HCT116 (cell line): Measurements from ENCODE around the gene SASS6.

Experiments used
- CEBPB ChIP-seq: IDR thresholded peaks from 2 replicates; pipeline ENCODE4 v1.6.1; 2012; ENCODE audit warnings: low read depth
- CTCF ChIP-seq, 3 experiments: fragments of 200-600 bp in 1 of 3; sonication (generic) in 1 of 3; IDR thresholded peaks in 2 of 3; conservative IDR thresholded peaks in 1 of 3; 2 replicates each; pipeline ENCODE4 v1.5.1; 2012 to 2017; ENCODE audit warnings: low read depth in 2 of 3, low read length in 2 of 3, antibody characterized with exemption in 1 of 3, borderline replicate concordance in 1 of 3, control low read depth in 1 of 3, mild to moderate bottlenecking in 1 of 3, mixed read lengths in 1 of 3, mixed run types in 1 of 3, moderate library complexity in 1 of 3; ENCODE audit not compliant: insufficient read depth in 1 of 3
- ELF1 ChIP-seq: IDR thresholded peaks from 2 replicates; pipeline ENCODE4 v1.6.1; 2012; ENCODE audit warnings: low read depth, borderline replicate concordance
- TCF7L2 ChIP-seq: IDR thresholded peaks from 2 replicates; pipeline ENCODE4 v1.7.0; 2011; ENCODE audit warnings: borderline replicate concordance, inconsistent platforms; ENCODE audit not compliant: insufficient read depth, insufficient read length; ENCODE audit errors: extremely low read depth
- TF ChIP-seq, protein P1 (sequence below): IDR thresholded peaks from 2 replicates; pipeline ENCODE4 v1.6.1; 2012; ENCODE audit warnings: low read depth
- TF ChIP-seq, protein P2 (sequence below): IDR thresholded peaks from 2 replicates; pipeline ENCODE4 v1.6.1; 2012

GRCh38 chr1:100045206-100045605, 87.5 kb downstream of the SASS6 start:
- TF ChIP-seq CEBPB (no peak), CTCF (IDR thresholded peaks at IDR 0.05 in 2 of 3, conservative IDR thresholded peaks at IDR 0.05 in 1 of 3; ENCODE audit: borderline replicate concordance in 1 of 3, insufficient read depth in 1 of 3, low read depth in 2 of 3, low read length in 2 of 3) (no peak), TCF7L2 (no peak), ELF1 (no peak)
- TF ChIP-seq, protein P1, sequence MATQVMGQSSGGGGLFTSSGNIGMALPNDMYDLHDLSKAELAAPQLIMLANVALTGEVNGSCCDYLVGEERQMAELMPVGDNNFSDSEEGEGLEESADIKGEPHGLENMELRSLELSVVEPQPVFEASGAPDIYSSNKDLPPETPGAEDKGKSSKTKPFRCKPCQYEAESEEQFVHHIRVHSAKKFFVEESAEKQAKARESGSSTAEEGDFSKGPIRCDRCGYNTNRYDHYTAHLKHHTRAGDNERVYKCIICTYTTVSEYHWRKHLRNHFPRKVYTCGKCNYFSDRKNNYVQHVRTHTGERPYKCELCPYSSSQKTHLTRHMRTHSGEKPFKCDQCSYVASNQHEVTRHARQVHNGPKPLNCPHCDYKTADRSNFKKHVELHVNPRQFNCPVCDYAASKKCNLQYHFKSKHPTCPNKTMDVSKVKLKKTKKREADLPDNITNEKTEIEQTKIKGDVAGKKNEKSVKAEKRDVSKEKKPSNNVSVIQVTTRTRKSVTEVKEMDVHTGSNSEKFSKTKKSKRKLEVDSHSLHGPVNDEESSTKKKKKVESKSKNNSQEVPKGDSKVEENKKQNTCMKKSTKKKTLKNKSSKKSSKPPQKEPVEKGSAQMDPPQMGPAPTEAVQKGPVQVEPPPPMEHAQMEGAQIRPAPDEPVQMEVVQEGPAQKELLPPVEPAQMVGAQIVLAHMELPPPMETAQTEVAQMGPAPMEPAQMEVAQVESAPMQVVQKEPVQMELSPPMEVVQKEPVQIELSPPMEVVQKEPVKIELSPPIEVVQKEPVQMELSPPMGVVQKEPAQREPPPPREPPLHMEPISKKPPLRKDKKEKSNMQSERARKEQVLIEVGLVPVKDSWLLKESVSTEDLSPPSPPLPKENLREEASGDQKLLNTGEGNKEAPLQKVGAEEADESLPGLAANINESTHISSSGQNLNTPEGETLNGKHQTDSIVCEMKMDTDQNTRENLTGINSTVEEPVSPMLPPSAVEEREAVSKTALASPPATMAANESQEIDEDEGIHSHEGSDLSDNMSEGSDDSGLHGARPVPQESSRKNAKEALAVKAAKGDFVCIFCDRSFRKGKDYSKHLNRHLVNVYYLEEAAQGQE, result no peak
- TF ChIP-seq, protein P2, sequence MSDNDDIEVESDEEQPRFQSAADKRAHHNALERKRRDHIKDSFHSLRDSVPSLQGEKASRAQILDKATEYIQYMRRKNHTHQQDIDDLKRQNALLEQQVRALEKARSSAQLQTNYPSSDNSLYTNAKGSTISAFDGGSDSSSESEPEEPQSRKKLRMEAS, result no peak
